Measurements from ENCODE around the gene SH2D5.
"Not testable (repeated sequence)": the region's sequence is repeated elsewhere in the genome, so short reads cannot be mapped to it uniquely, and the experiment has no call there.

The SH2D5 gene

DNA sequence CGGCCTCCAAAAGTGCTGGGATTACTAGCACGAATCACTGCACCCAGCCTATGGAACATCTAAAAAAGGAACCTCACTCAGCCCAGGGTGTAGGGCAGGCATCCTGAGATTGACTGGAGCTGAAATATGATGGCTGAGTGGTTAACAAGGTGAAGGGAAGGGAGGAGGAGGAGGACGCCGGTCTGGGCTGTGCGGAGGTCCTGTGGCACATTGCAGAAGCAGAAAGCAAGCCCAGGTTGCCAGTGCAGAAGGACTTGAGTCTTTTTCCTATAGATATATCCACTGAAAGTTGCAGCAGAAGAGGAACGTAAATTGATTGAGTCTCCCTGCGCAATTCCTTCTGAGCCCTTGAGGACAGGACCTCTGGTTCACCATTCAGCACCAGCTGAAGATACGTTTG is 13.2 kb downstream of the SH2D5 start:
- DNase-seq: no peak
- in situ Hi-C loops (cut with HindIII; ENCODE audit: low pct_ligation_motif_present, low pct_unique_long_range_greater_than_20kb, low sequenced_read_pairs): no loop called here

DNA sequence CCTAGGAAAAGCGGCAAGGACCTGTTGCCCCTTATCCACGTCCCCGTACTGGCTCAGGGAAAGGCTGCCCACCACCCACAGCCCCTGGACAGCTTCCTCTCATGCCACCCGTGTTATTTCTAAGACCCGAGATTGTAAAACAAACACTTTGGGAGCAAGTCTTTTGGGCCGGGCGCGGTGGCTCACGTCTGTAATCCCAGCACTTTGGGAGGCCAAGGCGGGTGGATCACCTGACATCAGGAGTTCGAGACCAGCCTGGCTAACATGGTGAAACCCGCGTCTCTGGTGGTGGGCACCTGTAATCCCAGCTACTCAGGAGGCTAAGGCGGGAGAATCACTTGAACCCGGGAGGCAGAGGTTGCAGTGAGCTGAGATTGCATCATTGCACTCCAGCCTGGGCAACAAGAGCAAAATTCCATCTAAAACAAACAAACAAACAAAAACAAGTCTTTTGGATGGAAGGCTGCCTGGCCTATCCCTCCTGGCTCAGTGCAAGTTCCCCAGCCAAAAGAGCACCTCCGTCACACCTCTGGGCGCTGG is 14.1 kb downstream of the SH2D5 start:
- DNase-seq; in situ Hi-C loops (cut with HindIII; ENCODE audit: low pct_ligation_motif_present, low pct_unique_long_range_greater_than_20kb, low sequenced_read_pairs): not testable (repeated sequence)

DNA sequence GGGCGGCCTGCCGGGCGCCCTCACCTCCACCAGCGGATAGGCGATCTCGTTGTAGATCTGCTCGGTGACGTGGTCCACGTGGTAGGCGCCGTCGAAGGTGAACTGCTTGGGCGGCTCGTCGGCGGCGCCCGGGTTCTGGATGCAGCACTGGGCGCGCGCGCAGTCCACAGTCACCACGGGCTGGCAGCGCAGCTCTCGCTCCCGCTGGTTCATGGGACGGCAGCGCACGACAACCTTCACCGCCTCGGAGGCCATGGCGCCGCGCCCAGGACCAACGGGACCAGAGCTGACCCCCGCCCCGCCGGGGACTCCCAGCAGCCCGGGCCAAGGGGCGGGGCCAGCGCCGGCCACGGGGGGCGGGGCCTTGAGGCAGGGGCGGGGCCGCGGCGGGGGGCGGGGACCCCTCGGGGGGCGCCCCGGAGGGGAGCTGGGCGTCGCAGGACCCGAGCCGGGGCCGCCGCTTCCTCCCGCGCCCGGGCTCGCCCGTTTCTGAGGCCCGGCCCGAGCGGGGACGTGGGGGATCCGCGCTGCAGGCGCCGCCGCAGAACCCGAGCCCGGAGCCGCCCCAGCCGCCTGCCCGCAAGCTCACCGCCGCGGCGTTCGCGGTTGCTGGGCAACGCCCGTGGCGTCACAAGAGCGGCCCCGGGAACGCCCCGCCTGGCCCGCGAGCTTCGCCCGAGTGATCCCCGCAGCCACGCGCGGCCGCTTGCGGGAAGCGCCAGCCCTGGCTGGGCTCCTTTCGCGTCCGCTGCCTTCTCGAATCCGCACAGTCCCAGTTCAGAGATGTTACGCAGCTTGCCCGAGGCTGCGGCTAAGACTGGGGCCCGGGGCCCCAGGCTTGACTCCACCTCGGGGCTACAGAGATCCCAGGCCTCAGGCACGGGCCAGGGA is 14.8 kb downstream of the SH2D5 start, which contains the start of gene KIF17:
Gene KIF17, minus strand, starts transcription at position 556 of the 891 bp plus-strand sequence. Its CDS starts 301 bp downstream, at position 255.
- in situ Hi-C loops (cut with HindIII; ENCODE audit: low pct_ligation_motif_present, low pct_unique_long_range_greater_than_20kb, low sequenced_read_pairs): no loop called here
- DNase-seq: peak; percentile 84

DNA sequence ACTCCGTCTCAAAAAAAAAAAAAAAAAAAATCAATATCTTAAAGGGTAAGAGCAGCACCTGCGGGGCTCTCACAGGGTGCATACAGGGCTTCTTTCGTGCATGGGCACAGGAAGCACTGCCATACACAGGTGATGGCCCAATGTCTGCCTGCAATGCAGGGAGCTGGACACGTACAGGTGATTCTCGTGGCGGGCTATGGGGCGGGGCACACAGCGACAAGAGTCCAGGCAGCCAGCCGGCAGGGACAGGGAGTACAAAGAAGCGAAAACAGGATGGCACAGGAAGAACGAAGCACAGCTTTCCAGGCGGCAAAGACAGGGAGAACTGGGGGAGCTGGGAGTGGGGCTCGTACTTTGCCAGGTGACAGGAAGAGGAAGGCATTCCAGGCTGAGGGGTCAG is 16.3 kb downstream of the SH2D5 start:
- no peak for DNase-seq
- in situ Hi-C loops (cut with HindIII; ENCODE audit: low pct_ligation_motif_present, low pct_unique_long_range_greater_than_20kb, low sequenced_read_pairs): no loop called here

DNA sequence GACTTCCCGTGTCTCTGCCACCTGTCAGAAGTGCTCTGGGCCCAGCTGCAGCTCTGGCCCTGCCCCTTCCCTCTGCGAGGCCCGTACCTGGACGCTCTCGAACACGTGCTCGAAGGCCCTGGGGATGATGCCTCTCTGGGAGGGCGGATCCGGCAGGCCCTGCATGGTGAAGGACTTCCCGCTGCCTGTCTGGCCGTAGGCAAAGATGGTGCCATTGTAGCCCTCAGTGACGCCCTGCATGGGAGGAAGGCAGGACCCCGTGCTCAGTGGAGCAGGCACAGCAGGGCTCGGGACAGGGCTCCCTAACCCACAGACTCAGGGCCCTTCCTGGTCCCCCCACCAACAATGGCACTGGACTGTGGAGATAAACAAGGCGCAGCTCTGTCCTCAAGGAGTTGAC is 17.1 kb downstream of the SH2D5 start:
- in situ Hi-C loops (cut with HindIII; ENCODE audit: low pct_ligation_motif_present, low pct_unique_long_range_greater_than_20kb, low sequenced_read_pairs): no loop called here
- DNase-seq: no peak

DNA sequence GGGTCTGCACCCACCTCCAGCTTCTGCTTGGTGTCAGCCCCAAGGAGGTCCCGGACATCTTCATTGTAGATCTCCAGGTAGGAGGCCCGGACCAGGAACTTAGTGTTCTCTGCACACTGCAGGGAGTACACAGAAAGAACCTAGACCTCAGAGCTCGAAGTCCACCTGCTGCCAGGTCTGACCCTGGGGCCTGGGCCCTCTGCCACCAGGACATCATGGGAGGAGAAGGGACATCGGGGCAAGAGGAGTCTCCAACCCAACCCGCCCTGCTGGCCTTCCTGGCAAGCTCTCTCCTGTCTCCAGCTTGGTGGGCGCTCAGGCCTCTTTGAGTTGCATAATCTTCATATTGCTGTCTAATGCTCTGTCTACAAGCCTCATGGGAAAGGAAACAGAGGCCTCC is 19.1 kb downstream of the SH2D5 start:
- DNase-seq: no peak

DNA sequence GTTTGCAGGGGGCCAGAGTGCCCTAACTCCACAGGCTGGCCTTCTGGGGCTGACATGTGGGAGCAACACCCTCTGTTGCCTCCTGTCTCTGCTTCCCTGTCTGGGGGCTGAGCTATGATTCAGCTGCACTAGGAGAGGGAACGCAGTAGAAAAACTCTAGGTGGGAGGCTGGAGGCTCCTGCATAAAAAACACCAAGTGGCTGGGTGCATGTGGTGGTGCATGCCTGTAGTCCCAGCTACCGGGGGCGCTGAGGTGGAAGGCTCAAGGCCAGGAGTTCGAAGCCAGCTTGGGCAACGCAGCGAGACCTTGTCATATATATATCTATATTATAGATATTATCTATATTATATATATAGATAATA is 20.3 kb downstream of the SH2D5 start:
- no peak for DNase-seq
- in situ Hi-C loops (cut with HindIII; ENCODE audit: low pct_ligation_motif_present, low pct_unique_long_range_greater_than_20kb, low sequenced_read_pairs): no loop called here

More for the DNA sequence above, 19.1 kb downstream of the SH2D5 start:
- in situ Hi-C loops (cut with HindIII; ENCODE audit: low pct_ligation_motif_present, low pct_unique_long_range_greater_than_20kb, low sequenced_read_pairs): no loop called here

DNA sequence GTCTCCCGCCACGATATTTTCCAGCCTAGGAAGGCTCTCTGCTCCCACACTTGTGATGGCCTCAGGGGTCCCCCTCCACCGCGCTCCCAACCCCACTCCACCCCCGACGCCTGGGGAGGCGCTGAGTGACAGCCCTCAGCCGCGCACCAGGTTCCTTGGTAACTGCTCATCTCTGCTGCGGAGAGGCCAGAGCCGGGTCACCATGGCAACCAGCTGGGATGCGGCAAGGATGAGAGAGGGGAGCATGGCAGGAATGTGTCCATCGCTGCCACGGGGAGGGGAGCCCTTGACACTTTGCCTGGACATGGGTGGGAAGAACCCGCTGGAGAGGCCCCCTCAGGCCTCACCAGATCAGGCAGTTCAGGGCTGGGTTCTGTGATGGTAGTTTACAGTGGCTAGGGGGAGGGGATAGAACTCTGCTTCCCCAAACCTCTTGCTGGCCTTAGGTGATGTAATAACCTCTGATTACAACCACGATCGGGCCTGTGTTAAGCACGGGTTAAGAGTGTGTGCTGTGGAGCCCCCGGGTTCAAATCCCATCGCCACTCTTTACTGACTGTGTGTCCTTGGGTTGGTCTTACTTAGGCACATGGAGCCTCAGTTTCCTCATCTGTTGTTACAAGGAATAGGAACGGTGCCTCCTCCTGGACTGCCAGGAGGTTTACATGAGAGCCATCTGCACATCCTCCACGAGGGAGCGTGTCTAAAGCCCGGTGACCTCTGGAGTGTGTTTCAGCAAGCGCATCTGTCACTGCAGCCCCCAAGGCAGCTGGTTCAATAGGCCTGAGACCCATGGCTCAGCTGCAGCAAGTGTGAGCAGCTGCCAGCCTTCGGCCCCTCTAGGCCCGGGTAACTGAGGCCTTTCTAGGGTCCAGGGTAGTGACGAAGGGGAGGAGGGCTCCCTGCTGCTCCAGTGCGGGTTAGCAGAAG is 21.0 kb downstream of the SH2D5 start:
- DNase-seq: no peak
- in situ Hi-C loops (cut with HindIII; ENCODE audit: low pct_ligation_motif_present, low pct_unique_long_range_greater_than_20kb, low sequenced_read_pairs): no loop called here

DNA sequence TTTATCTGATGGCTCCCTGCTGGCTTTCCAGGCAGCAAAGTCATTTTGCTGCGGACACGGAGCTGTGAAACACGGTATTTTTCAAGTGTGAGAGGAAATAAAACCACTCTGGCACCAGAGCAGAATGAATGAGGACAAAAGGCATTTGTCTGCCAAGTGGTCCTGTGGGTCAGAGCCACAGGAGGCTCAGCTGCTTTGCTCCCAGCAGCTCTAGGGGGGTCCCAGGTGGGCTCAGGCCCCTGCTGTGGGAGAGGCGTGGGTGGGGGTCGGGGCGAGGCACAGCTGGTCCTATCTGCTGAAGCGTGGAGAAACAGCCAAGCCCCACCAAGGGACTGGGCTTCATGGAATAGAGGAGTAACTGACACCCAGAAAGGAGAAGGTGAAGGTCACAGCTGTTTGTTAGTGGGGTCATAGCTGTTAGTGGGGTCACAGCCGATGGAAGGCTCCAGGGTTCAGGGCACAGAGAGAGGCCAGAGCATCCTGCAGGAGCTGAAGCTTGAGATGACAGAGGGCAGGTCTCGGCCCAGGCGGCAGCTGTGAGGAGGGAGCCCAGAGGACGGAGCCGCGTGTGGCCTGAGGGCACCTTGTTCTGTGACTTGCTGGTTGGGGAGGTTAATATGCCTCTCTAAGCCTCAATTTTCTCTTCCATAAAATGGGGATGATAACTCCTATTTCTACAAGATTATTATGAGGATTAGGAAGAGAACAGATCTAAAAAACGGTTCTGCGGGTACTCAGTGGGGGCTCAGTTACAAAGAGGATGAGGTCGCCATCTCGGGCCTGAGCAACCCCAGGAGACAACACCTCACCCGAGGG is 21.8 kb downstream of the SH2D5 start:
- no peak for DNase-seq
- in situ Hi-C loops (cut with HindIII; ENCODE audit: low pct_ligation_motif_present, low pct_unique_long_range_greater_than_20kb, low sequenced_read_pairs): no loop called here

DNA sequence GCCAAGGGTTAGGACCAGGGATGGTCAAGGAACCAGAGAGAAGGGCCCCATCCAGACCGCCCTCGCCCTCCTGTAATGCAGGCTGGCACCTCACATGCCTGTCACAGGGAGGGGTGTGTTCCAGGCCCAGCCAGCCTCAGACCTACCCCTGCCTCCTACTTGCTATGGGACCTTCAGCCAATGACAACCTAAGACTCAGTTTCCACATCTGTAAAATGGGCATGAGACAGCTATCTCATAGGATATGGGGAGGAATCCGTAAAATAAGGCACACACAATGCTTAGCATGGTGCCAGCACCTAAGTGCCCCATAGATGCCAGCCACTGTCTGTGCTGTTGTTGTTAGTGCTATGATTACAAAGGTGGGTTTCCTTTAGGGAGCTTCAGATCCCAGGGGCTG is 22.6 kb downstream of the SH2D5 start:
- in situ Hi-C loops (cut with HindIII; ENCODE audit: low pct_ligation_motif_present, low pct_unique_long_range_greater_than_20kb, low sequenced_read_pairs): no loop called here

DNA sequence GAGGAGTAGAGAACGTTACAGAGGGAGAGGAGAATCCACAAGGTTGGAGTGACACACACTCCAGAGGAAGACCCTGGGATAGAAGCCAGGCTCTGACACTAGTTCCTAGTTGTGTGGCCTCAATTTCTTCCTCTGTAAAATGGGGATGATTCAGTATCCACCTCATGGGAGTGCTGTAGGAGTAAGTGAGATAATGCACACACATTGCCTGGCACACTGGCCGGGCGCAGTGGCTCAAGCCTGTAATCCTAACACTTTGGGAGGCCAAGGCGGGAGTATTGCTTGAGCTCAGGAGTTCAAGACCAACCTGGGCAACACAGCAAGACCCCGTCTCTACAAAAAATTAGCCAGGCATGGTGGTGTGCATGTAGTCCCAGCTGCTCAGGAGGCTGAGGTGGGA is 23.6 kb downstream of the SH2D5 start:
- in situ Hi-C loops (cut with HindIII; ENCODE audit: low pct_ligation_motif_present, low pct_unique_long_range_greater_than_20kb, low sequenced_read_pairs): no loop called here
- no peak for DNase-seq

More for the DNA sequence above, 22.6 kb downstream of the SH2D5 start:
- no peak for DNase-seq

DNA sequence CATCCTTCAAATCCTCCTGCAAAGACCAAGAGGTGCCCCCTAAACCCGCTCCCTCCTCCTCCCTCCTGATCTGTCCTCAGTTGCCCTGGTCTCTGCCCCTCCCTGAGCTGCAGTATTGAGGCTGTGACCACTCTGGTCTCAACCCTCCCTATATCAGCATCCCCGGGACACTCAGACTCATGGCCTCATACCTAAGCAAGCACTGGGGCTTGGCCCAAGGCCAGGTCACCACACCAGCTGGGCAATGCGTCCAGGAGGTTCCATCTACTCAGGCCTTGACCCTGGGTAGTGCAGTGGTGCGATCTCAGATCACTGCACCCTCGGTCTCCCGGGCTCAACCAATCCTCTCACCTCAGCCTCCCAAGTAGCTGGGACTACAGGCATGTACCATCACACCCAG is 24.4 kb downstream of the SH2D5 start:
- DNase-seq: no peak
- in situ Hi-C loops (cut with HindIII; ENCODE audit: low pct_ligation_motif_present, low pct_unique_long_range_greater_than_20kb, low sequenced_read_pairs): no loop called here

DNA sequence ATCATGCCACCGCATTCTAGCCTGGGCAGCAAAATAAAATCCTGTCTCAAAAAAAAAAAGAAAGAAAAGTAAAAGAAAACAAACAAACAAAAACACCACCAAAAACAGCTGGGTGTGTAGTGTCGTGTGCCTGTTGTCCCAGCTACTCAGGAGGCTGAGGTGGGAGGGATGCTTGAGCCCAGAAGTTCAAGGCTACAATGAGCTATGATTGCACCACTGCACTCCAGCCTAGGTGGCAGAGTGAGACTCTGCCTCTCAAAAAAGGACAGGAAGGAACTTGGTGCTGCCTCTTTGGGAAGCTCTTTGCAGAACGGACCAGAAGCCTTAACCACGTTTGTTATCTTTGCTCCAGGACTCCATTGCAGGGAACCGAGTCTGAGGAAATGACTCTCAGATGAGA is 25.7 kb downstream of the SH2D5 start:
- DNase-seq: no peak
- in situ Hi-C loops (cut with HindIII; ENCODE audit: low pct_ligation_motif_present, low pct_unique_long_range_greater_than_20kb, low sequenced_read_pairs): no loop called here

DNA sequence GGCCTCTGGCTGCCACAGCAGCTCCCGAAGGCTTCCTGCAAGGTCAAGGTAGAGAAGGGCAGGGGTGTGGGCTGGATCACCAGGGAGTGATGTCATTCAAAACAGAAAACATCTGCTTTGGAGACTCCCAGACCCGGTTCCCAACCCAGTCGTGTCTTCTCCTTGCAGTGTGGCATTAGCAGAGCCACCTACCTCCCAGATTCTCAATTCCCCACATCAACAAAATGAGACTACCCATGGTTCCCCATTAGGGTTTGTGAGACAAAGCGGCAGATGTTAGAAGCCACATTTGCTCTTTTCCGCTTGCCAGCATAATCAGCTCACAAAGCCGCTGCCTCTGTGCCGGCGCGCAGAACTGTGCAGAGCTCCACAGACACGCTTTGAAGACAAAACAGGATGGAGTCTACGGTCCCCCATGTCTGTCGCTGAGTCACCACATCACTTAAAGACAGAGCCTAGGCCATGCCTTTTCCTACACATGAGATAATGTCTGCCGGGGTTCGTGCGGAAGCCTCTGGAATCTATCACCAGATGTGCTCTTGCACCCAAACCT is 27.2 kb downstream of the SH2D5 start:
- in situ Hi-C loops (cut with HindIII; ENCODE audit: low pct_ligation_motif_present, low pct_unique_long_range_greater_than_20kb, low sequenced_read_pairs): no loop called here
- DNase-seq: no peak

DNA sequence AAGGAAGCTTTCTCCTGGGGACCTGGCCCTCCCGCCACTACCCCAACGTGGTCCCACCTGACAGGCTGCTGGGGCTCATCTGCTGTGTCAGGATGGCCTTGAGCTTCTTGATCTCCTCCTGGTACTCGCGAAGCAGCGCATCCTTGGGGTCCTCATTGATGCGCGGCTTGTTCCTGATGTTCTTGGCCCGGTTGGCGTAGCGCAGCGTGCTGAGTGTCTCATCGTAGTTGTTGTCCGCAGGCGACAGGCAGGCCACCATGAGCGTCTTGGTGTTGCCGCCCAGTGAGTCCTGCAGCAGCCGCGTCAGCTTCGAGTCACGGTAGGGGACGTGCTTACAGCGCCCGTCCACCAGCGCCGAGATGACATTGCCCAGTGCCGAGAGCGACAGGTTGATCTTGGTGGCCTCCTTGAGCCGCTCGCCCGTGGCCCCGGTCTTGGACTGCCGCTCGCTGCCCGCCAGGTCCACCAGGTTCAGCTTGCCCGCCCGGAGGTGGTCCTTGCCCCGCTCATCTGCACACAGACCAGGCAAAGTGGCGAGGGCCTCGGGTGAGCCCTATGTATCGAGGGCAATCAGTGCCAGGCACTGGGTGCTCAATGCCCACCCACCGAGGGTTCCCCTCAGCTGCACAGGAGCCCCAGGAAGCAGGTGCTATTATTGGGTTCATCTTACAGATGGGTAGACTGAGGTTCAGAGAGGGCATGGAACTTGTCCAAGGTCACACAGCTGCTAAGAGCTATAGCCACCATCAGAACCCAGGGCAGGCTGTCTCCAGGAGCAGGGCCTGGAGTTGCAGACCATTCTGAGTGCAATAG is 27.9 kb downstream of the SH2D5 start:
- in situ Hi-C loops (cut with HindIII; ENCODE audit: low pct_ligation_motif_present, low pct_unique_long_range_greater_than_20kb, low sequenced_read_pairs): no loop called here
- no peak for DNase-seq

DNA sequence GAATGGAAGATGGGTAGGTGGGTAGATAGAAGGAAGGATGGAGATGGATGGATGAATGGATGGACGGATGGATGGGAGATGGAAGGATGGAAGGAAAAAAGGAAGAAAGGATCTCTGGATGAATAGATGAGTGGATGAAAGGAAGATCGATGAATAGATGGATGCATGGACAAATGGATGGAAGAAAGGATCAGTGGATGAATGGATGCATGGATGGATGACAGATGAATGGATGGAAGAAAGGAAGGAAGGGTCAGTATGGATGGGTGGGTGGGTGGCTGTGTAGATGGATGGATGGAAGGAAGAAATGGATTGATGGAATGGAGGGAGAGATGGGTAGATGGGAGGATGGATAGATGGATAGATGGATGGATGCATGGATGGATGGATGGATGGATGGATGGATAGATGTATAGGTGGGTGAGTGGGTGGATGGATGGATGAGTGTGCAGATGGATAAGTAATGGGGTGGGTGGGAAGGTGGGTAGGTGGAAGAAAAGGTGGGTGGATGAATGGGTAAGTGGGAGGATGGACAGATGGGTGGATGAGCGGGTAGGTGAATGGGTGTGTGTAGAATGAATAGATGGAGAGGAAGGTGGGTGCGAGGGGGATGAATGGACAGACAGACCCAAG is 29.3 kb downstream of the SH2D5 start:
- DNase-seq: no peak
- in situ Hi-C loops (cut with HindIII; ENCODE audit: low pct_ligation_motif_present, low pct_unique_long_range_greater_than_20kb, low sequenced_read_pairs): no loop called here

DNA sequence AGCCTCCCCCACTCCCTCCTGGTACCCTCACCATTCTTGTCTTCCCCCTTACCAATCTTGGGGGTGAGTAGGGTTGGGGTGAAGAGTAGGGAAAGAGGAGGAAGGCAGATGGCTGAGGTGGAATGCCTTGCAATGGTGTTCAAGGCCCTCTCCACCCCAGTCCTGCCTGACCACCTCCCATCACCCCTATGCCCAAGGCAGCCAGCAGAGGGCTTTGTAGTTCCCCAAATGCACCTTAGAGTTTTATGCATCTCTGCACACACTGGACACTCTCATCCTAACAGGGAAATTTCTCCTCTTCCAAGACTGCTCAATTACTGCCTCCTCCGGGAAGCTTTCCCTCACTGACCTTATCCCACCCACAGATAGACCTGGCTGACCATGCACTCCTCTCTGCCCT is 30.1 kb downstream of the SH2D5 start:
- in situ Hi-C loops (cut with HindIII; ENCODE audit: low pct_ligation_motif_present, low pct_unique_long_range_greater_than_20kb, low sequenced_read_pairs): no loop called here
- DNase-seq: peak; percentile 26
